OCI-LY7 (cell line): ENCODE results near the gene CHML.

Source experiments
- EZH2phosphoT487 ChIP-seq: fragments of 200-600 bp; sonication (generic); IDR thresholded peaks from 2 replicates; pipeline ENCODE4 v1.6.1; 2018; ENCODE audit warnings: low read depth, borderline replicate concordance, mild to moderate bottlenecking, mixed run types, antibody characterized with exemption, low read length, moderate library complexity, mixed read lengths
- TF ChIP-seq, protein P1 (sequence below): fragments of 200-600 bp; sonication (generic); conservative IDR thresholded peaks from 2 replicates; pipeline ENCODE4 v1.5.1; 2014; ENCODE audit warnings: mild to moderate bottlenecking, antibody characterized with exemption, low read length, moderate library complexity, mixed read lengths

DNA sequence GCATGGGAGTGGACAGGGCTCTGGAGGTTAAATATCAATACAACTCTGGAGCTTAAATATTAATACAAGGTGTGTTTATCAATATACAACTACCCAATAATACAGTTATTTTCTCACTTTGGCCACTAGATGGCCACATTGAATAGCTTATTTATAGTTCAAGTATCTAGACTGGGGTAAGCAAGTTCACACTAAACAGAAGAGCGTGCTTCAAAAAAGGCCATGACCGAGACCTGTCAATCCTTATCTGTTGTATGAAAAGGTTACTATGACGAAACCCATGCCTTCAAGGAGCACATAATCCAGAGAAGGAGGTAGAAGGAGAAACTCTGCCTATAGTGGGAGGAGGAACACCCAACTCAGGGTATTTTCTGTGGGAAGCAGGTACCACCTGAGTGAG, 29.1 kb downstream of the CHML start:
- TF ChIP-seq, protein P1, sequence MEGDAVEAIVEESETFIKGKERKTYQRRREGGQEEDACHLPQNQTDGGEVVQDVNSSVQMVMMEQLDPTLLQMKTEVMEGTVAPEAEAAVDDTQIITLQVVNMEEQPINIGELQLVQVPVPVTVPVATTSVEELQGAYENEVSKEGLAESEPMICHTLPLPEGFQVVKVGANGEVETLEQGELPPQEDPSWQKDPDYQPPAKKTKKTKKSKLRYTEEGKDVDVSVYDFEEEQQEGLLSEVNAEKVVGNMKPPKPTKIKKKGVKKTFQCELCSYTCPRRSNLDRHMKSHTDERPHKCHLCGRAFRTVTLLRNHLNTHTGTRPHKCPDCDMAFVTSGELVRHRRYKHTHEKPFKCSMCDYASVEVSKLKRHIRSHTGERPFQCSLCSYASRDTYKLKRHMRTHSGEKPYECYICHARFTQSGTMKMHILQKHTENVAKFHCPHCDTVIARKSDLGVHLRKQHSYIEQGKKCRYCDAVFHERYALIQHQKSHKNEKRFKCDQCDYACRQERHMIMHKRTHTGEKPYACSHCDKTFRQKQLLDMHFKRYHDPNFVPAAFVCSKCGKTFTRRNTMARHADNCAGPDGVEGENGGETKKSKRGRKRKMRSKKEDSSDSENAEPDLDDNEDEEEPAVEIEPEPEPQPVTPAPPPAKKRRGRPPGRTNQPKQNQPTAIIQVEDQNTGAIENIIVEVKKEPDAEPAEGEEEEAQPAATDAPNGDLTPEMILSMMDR: peak; percentile 92
- TF ChIP-seq EZH2phosphoT487: no peak
